Left lung (tissue), 10 donors: ENCODE results near the gene MARCHF3. TPM values are rescaled to one million over a fixed set of nuclear protein-coding genes. Genes with fewer than 3 reads are reported as not detected.
A peak's percentile ranks its signal among the peaks of the same experiment; 100 is the strongest.

Experiments
- ATAC-seq: fragments of 200-7000 bp; cut with Tn5 transposase; one replicate; pipeline ENCODE4 v1.9.1; 2020; ENCODE audit warnings: moderate library complexity
- DNase-seq, 4 donors: peaks; one replicate each; pipeline ENCODE4 v3.0.0-alpha.2; 2013 to 2020
- H3K27ac ChIP-seq, 2 donors: fragments of 200-600 bp; sonication (generic) in 1 of 2; one replicate each; pipeline versions ENCODE4 v1.5.0 to v1.8.0; 2020 to 2021
- H3K27me3 ChIP-seq, 2 donors: fragments of 200-600 bp; sonication (generic) in 1 of 2; one replicate each; pipeline versions ENCODE4 v1.5.0 to v1.8.0; 2020 to 2021
- H3K36me3 ChIP-seq, 2 donors: fragments of 200-600 bp; sonication (generic) in 1 of 2; one replicate each; pipeline versions ENCODE4 v1.5.0 to v1.8.0; 2020 to 2021
- H3K4me1 ChIP-seq, 2 donors: fragments of 200-600 bp; one replicate each; pipeline ENCODE4 v1.8.0; 2021
- H3K4me3 ChIP-seq, 2 donors: fragments of 200-600 bp; sonication (generic) in 1 of 2; one replicate each; pipeline versions ENCODE4 v1.5.0 to v1.8.0; 2020 to 2021; ENCODE audit warnings: mild to moderate bottlenecking in 1 of 2
- H3K9me3 ChIP-seq, 2 donors: fragments of 200-600 bp; sonication (generic) in 1 of 2; one replicate each; pipeline versions ENCODE4 v1.5.0 to v1.8.0; 2020 to 2021
- CTCF ChIP-seq, 2 donors: fragments of 200-600 bp; sonication (generic) in 1 of 2; IDR thresholded peaks; one replicate each; pipeline versions ENCODE4 v1.5.0 to v1.8.0; 2021; ENCODE audit warnings: antibody characterized with exemption in 2 of 2
- intact Hi-C, 2 donors: fragments of 100-400 bp; cut with DNase I; formaldehyde crosslinking; loops; one replicate each; pipeline versions ENCODE4 v1.11.2 to v1.14.2; 2022
- polyA plus RNA-seq, 6 donors: library from polyadenylated mRNA; unstranded; fragments of 120-200 nt; gene quantifications; one replicate each; pipeline ENCODE4 v1.2.1, GENCODE V29; 2013; ENCODE audit not compliant: insufficient read length in 6 of 6
- total RNA-seq, 2 donors: library from RNA; stranded (reverse); fragmentation: NEBNext Ultra II Directional; extraction: Animal tissue kit (Norgen Biotek cat#: 25700); gene quantifications; one replicate each; pipeline ENCODE4 v1.2.1, GENCODE V29; 2021
- donor health status: DM: no; HTN: yes; CAD: no.
- donor health status: DM: no; HTN: no; CAD: no.

MARCHF3 gene
- total and polyA plus RNA-seq, 8 donors = 3.4 to 8.7 (median 5.5) TPM

GRCh38 chr5:126939887-126940286, 90.5 kb downstream of the MARCHF3 start:
- Histone ChIP-seq H3K27me3 (no peaks in the 10 kb centered on the region), H3K4me3 (no peak overlapping the region), H3K27ac (no peak overlapping the region), H3K36me3 (no peaks in the 10 kb centered on the region), H3K9me3 (no peaks in the 10 kb centered on the region), H3K4me1 (peaks cover 0 to 10% of the 10 kb centered on the region in 2 donors)
- no peak for DNase-seq
- intact Hi-C loops = no loop called here
- ATAC-seq = no peak
- TF ChIP-seq CTCF (IDR thresholded peaks at IDR 0.05) = no peak

GRCh38 chr5:126938466-126938865, 91.9 kb downstream of the MARCHF3 start:
- Histone ChIP-seq H3K4me3 (no peak overlapping the region), H3K4me1 (peaks cover 0 to 10% of the 10 kb centered on the region in 2 donors), H3K36me3 (no peaks in the 10 kb centered on the region), H3K27me3 (no peaks in the 10 kb centered on the region), H3K9me3 (no peaks in the 10 kb centered on the region), H3K27ac (peak overlapping the region in 1 of 2 donors; percentile 61)
- DNase-seq = no peak
- peak; percentile 68 for ATAC-seq
- intact Hi-C loops = no loop called here
- TF ChIP-seq CTCF (IDR thresholded peaks at IDR 0.05) = no peak

- Histone ChIP-seq H3K27me3 (no peaks in the 10 kb centered on the region), H3K4me3 (no peak overlapping the region), H3K4me1 (peaks cover 0 to 10% of the 10 kb centered on the region in 2 donors), H3K27ac (no peak overlapping the region), H3K36me3 (no peaks in the 10 kb centered on the region), H3K9me3 (no peaks in the 10 kb centered on the region)
- intact Hi-C loops = no loop called here
- DNase-seq (no peak), ATAC-seq (peak; percentile 33)
- TF ChIP-seq CTCF (IDR thresholded peaks at IDR 0.05) = no peak
Measured at GRCh38 chr5:126937771-126938170, 92.6 kb downstream of the MARCHF3 start.

- peaks cover 0 to 10% of the 10 kb centered on the region in 2 donors for H3K4me1 ChIP-seq
- no peak overlapping the region for H3K4me3 ChIP-seq
- intact Hi-C loops = no loop called here
- no peaks in the 10 kb centered on the region for H3K9me3 ChIP-seq
- no peak overlapping the region for H3K27ac ChIP-seq
- H3K36me3 ChIP-seq = no peaks in the 10 kb centered on the region
- TF ChIP-seq CTCF (IDR thresholded peaks at IDR 0.05) = no peak
- ATAC-seq (no peak), DNase-seq (no peak)
- no peaks in the 10 kb centered on the region for H3K27me3 ChIP-seq
Measured at GRCh38 chr5:126936775-126937418, 93.5 kb downstream of the MARCHF3 start.

GRCh38 chr5:126931963-126932660, 98.2 kb downstream of the MARCHF3 start:
- no peaks in the 10 kb centered on the region for H3K27me3 ChIP-seq
- H3K36me3 ChIP-seq = no peaks in the 10 kb centered on the region
- no peak overlapping the region for H3K27ac ChIP-seq
- DNase-seq = no peak
- no peaks in the 10 kb centered on the region for H3K9me3 ChIP-seq
- no peak for ATAC-seq
- no peak overlapping the region for H3K4me3 ChIP-seq
- no peak for TF ChIP-seq CTCF (IDR thresholded peaks at IDR 0.05)
- no peaks in the 10 kb centered on the region for H3K4me1 ChIP-seq
- intact Hi-C loops = no loop called here
